Erythroblast (primary cell): ENCODE data around the gene PXN.

ENCODE experiments used
- GATA1 ChIP-seq: IDR thresholded peaks from 2 replicates; pipeline ENCODE4 v1.6.1; 2011; ENCODE audit warnings: low read depth, mild to moderate bottlenecking, control low read depth, low read length, moderate library complexity
- POLR2A ChIP-seq: IDR thresholded peaks from 2 replicates; pipeline ENCODE4 v1.6.1; 2011; ENCODE audit warnings: mild to moderate bottlenecking, low read length

GRCh38 chr12:120199025-120199424, 66.5 kb downstream of the PXN start:
- TF ChIP-seq POLR2A (no peak), GATA1 (no peak)
